A549 (cell line): ENCODE data around the gene NUFIP1.

ENCODE experiments used
- FOSB ChIP-seq: fragments of 250-450 bp; sonication (Bioruptor Pico); IDR thresholded peaks from 2 replicates; pipeline ENCODE4 v1.5.0; 2020; ENCODE audit warnings: mild to moderate bottlenecking, moderate library complexity
- NFE2L2 ChIP-seq: fragments of 150-350 bp; conservative IDR thresholded peaks from 2 replicates; pipeline ENCODE4 v1.6.1; 2014; ENCODE audit warnings: low read length
- POLR2A ChIP-seq: IDR thresholded peaks from 2 replicates; pipeline ENCODE4 v1.6.1; 2012; ENCODE audit warnings: mild to moderate bottlenecking, low read length
- RAD21 ChIP-seq, 2 experiments: fragments of >200 bp in 1 of 2; sonication (Bioruptor Twin) in 1 of 2; formaldehyde crosslinking in 1 of 2; IDR thresholded peaks in 1 of 2; conservative IDR thresholded peaks in 1 of 2; 2 replicates in 1 of 2; 3 replicates in 1 of 2; pipeline ENCODE4 v1.6.1; 2012 to 2018; ENCODE audit warnings: inconsistent platforms in 1 of 2
- SMC3 ChIP-seq: fragments of >200 bp; sonication (Bioruptor Twin); formaldehyde crosslinking; IDR thresholded peaks from 3 replicates; pipeline ENCODE4 v1.6.1; 2018; ENCODE audit warnings: inconsistent platforms
- TF ChIP-seq, protein P1 (sequence below): fragments of >200 bp; sonication (Bioruptor Twin); formaldehyde crosslinking; IDR thresholded peaks from 3 replicates; pipeline ENCODE4 v1.5.1; 2016

DNA sequence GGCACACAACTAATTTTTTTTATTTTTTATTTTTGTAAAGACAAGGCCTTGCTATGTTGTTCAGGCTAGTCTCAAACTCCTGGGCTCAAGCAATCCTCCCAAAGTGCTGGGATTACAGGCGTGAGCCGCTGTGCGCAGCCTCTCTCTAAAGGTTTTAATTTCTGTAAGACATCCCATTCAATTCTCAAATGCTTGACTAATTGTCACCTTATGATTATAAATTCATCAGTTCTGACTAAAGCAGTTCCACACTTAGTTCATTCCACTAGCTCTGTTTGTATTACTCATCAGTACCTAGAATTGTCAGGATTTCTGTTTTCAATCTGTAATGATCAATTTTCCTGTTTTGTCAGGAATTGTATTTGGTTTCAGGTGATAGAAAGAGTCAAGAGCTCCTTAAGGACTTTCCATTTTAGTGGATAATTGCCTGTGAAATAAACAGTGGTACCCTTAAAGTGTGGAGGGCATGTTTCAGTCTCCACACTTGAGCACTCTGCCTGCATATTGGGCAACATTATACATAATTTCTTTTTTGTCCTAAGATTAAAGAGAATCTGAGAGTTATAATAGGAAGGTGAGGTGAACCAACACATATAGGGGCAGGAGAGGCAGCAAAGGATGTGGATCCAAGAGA is 27.6 kb upstream of the NUFIP1 start:
- no peak for TF ChIP-seq RAD21 (conservative IDR thresholded peaks at IDR 0.05 in 1 of 2, IDR thresholded peaks at IDR 0.05 in 1 of 2)
- TF ChIP-seq POLR2A, result no peak
- TF ChIP-seq, protein P1, sequence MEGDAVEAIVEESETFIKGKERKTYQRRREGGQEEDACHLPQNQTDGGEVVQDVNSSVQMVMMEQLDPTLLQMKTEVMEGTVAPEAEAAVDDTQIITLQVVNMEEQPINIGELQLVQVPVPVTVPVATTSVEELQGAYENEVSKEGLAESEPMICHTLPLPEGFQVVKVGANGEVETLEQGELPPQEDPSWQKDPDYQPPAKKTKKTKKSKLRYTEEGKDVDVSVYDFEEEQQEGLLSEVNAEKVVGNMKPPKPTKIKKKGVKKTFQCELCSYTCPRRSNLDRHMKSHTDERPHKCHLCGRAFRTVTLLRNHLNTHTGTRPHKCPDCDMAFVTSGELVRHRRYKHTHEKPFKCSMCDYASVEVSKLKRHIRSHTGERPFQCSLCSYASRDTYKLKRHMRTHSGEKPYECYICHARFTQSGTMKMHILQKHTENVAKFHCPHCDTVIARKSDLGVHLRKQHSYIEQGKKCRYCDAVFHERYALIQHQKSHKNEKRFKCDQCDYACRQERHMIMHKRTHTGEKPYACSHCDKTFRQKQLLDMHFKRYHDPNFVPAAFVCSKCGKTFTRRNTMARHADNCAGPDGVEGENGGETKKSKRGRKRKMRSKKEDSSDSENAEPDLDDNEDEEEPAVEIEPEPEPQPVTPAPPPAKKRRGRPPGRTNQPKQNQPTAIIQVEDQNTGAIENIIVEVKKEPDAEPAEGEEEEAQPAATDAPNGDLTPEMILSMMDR, result no peak
- no peak for TF ChIP-seq SMC3
- TF ChIP-seq NFE2L2, result no peak
- TF ChIP-seq FOSB (CRISPR knock-in tag), result no peak
